HEK293 (cell line): Measurements from ENCODE around the gene PBX3.

Experiments
- CTCF ChIA-PET: fragments of 350-600 bp; formaldehyde crosslinking; extraction: SDS; loops from one replicate; lab custom pipeline; 2021; ENCODE audit warnings: antibody characterized with exemption; lab: Yijun Ruan, JAX
- POLR2A ChIA-PET: fragments of 300-600 bp; formaldehyde crosslinking; extraction: SDS; loops from one replicate; lab custom pipeline; 2020; ENCODE audit warnings: antibody characterized with exemption, inconsistent platforms; lab: Yijun Ruan, JAX
- H3K27ac ChIP-seq: fragments of 200-500 bp; sonication (Bioruptor generic); 2 replicates; pipeline ENCODE4 v1.5.1; 2014; ENCODE audit warnings: low read depth, low read length, control low read depth, inconsistent platforms; ENCODE audit errors: extremely low read depth
- H3K36me3 ChIP-seq, 2 experiments: fragments of 200-500 bp in 1 of 2; sonication (Bioruptor generic) in 1 of 2; 1 replicate in 1 of 2; 2 replicates in 1 of 2; pipeline ENCODE4 v1.5.1; 2014 to 2017; ENCODE audit warnings: inconsistent platforms in 2 of 2, low read length in 2 of 2; ENCODE audit not compliant: control insufficient read depth in 2 of 2, insufficient read depth in 1 of 2
- H3K4me1 ChIP-seq: fragments of 200-500 bp; sonication (Bioruptor generic); 2 replicates; pipeline ENCODE4 v1.5.1; 2014; ENCODE audit warnings: mild to moderate bottlenecking, low read length, inconsistent platforms; ENCODE audit not compliant: control insufficient read depth, insufficient read depth
- H3K4me3 ChIP-seq: 2 replicates; pipeline ENCODE4 v1.5.1; 2011; ENCODE audit warnings: low read depth, mild to moderate bottlenecking, control low read depth, low read length, moderate library complexity
- H3K9me3 ChIP-seq: fragments of 200-500 bp; sonication (Bioruptor generic); 2 replicates; pipeline ENCODE4 v1.5.1; 2014; ENCODE audit warnings: low read depth, low read length, inconsistent platforms; ENCODE audit not compliant: control insufficient read depth, insufficient read depth
- HIC1 ChIP-seq: fragments of 450-650 bp; formaldehyde crosslinking; IDR thresholded peaks from 2 replicates; pipeline ENCODE4 v1.5.1; 2016; ENCODE audit warnings: missing biosample characterization, missing genetic modification characterization
- KLF16 ChIP-seq: fragments of 450-650 bp; formaldehyde crosslinking; IDR thresholded peaks from 2 replicates; pipeline ENCODE4 v1.5.1; 2017; ENCODE audit warnings: missing biosample characterization, missing genetic modification characterization
- TCF7L2 ChIP-seq: IDR thresholded peaks from 2 replicates; pipeline ENCODE4 v1.6.1; 2011; ENCODE audit warnings: low read depth, mild to moderate bottlenecking, inconsistent platforms, low read length, moderate library complexity, borderline replicate concordance
- ZFP3 ChIP-seq: fragments of 450-650 bp; formaldehyde crosslinking; IDR thresholded peaks from 2 replicates; pipeline ENCODE4 v1.5.1; 2016; ENCODE audit warnings: low read depth, missing biosample characterization, missing genetic modification characterization
- ZNF114 ChIP-seq: fragments of 450-650 bp; formaldehyde crosslinking; IDR thresholded peaks from 2 replicates; pipeline ENCODE4 v1.5.0; 2017; ENCODE audit warnings: missing biosample characterization, missing genetic modification characterization
- ZNF174 ChIP-seq: fragments of 450-650 bp; formaldehyde crosslinking; IDR thresholded peaks from 2 replicates; pipeline ENCODE4 v1.5.0; 2017; ENCODE audit warnings: missing biosample characterization, mild to moderate bottlenecking, missing genetic modification characterization
- ZNF280C ChIP-seq: fragments of 450-650 bp; formaldehyde crosslinking; IDR thresholded peaks from 2 replicates; pipeline ENCODE4 v1.5.1; 2016; ENCODE audit warnings: missing biosample characterization, missing genetic modification characterization
- ZNF311 ChIP-seq: fragments of 450-650 bp; formaldehyde crosslinking; IDR thresholded peaks from 2 replicates; pipeline ENCODE4 v1.5.1; 2017; ENCODE audit warnings: missing biosample characterization, missing genetic modification characterization, borderline replicate concordance
- ZNF335 ChIP-seq: fragments of 450-650 bp; formaldehyde crosslinking; conservative IDR thresholded peaks from 2 replicates; pipeline ENCODE4 v1.5.1; 2016; ENCODE audit warnings: missing biosample characterization, missing genetic modification characterization
- ZNF394 ChIP-seq: fragments of 450-650 bp; formaldehyde crosslinking; IDR thresholded peaks from 2 replicates; pipeline ENCODE4 v1.5.1; 2016; ENCODE audit warnings: missing biosample characterization, missing genetic modification characterization, mild to moderate bottlenecking, moderate library complexity, borderline replicate concordance
- ZNF596 ChIP-seq: fragments of 450-650 bp; IDR thresholded peaks from 2 replicates; pipeline ENCODE4 v1.5.0; 2018; ENCODE audit warnings: missing biosample characterization, mild to moderate bottlenecking, missing genetic modification characterization, moderate library complexity
- ZNF707 ChIP-seq: fragments of 450-650 bp; formaldehyde crosslinking; IDR thresholded peaks from 2 replicates; pipeline ENCODE4 v1.5.1; 2016; ENCODE audit warnings: missing biosample characterization, missing genetic modification characterization
- ZNF768 ChIP-seq: fragments of 450-650 bp; formaldehyde crosslinking; IDR thresholded peaks from 2 replicates; pipeline ENCODE4 v1.5.1; 2018; ENCODE audit warnings: missing biosample characterization, mild to moderate bottlenecking, missing genetic modification characterization
- ZNF776 ChIP-seq: fragments of 450-650 bp; formaldehyde crosslinking; IDR thresholded peaks from 2 replicates; pipeline ENCODE4 v1.5.0; 2017; ENCODE audit warnings: missing biosample characterization, missing genetic modification characterization, borderline replicate concordance
- ZSCAN4 ChIP-seq: fragments of 450-650 bp; formaldehyde crosslinking; IDR thresholded peaks from 2 replicates; pipeline ENCODE4 v1.5.1; 2017; ENCODE audit warnings: missing biosample characterization, missing genetic modification characterization

PBX3 gene

GRCh38 chr9:125924351-125924750, 177.2 kb downstream of the PBX3 start:
- Histone ChIP-seq H3K27ac (no peak overlapping the region), H3K36me3 (no peaks in the 10 kb centered on the region; a peak in 1 of 3 replicates), H3K4me1 (peaks cover 6% of the 10 kb centered on the region; the same call in 1 of the 2 replicates), H3K4me3 (no peak overlapping the region), H3K9me3 (no peaks in the 10 kb centered on the region)
- CTCF ChIA-PET: interaction anchor here (0.7 kb wide), 1 partner anchor 20 kb away, joined by 3 read pairs; no protein-coding TSS in a partner anchor
- POLR2A ChIA-PET: no interaction called here
- no peak for TF ChIP-seq ZNF394 (tag by site-specific recombination)
- no peak for TF ChIP-seq KLF16 (tag by site-specific recombination)
- TF ChIP-seq ZNF768 (tag by site-specific recombination): no peak
- TF ChIP-seq ZFP3 (tag by site-specific recombination): no peak
- TF ChIP-seq ZSCAN4: no peak
- no peak for TF ChIP-seq ZNF174 (tag by site-specific recombination)
- no peak for TF ChIP-seq ZNF596 (tag by site-specific recombination)
- no peak for TF ChIP-seq ZNF280C
- no peak for TF ChIP-seq ZNF311 (tag by site-specific recombination)
- no peak for TF ChIP-seq HIC1
- no peak for TF ChIP-seq ZNF114

GRCh38 chr9:125926936-125927335, 179.8 kb downstream of the PBX3 start:
- H3K27ac ChIP-seq: no peak overlapping the region
- TF ChIP-seq TCF7L2 (no peak), ZNF707 (no peak), ZNF776 (tag by site-specific recombination) (no peak)
- ChIA-PET POLR2A (no interaction called here), CTCF (no interaction called here)
- H3K9me3 ChIP-seq: no peaks in the 10 kb centered on the region
- no peak overlapping the region for H3K4me3 ChIP-seq
- no peaks in the 10 kb centered on the region for H3K4me1 ChIP-seq
- H3K36me3 ChIP-seq: no peaks in the 10 kb centered on the region; a peak in 1 of 3 replicates

GRCh38 chr9:125929846-125930245, 182.7 kb downstream of the PBX3 start:
- H3K4me1 ChIP-seq: no peaks in the 10 kb centered on the region
- H3K27ac ChIP-seq: no peak overlapping the region
- no peaks in the 10 kb centered on the region for H3K36me3 ChIP-seq
- CTCF ChIA-PET: no interaction called here
- POLR2A ChIA-PET: no interaction called here
- H3K9me3 ChIP-seq: no peaks in the 10 kb centered on the region
- TF ChIP-seq ZNF335 (tag by site-specific recombination): no peak
- H3K4me3 ChIP-seq: no peak overlapping the region
